Right hindlimb (tissue), 1 donor: ENCODE results near the gene SH2D6.
"Not testable (repeated sequence)": the region's sequence is repeated elsewhere in the genome, so short reads cannot be mapped to it uniquely, and the experiment has no call there.

Experiments
- DNase-seq: peaks from one replicate; pipeline ENCODE4 v3.0.0-alpha.2; 2018

The SH2D6 gene

DNA sequence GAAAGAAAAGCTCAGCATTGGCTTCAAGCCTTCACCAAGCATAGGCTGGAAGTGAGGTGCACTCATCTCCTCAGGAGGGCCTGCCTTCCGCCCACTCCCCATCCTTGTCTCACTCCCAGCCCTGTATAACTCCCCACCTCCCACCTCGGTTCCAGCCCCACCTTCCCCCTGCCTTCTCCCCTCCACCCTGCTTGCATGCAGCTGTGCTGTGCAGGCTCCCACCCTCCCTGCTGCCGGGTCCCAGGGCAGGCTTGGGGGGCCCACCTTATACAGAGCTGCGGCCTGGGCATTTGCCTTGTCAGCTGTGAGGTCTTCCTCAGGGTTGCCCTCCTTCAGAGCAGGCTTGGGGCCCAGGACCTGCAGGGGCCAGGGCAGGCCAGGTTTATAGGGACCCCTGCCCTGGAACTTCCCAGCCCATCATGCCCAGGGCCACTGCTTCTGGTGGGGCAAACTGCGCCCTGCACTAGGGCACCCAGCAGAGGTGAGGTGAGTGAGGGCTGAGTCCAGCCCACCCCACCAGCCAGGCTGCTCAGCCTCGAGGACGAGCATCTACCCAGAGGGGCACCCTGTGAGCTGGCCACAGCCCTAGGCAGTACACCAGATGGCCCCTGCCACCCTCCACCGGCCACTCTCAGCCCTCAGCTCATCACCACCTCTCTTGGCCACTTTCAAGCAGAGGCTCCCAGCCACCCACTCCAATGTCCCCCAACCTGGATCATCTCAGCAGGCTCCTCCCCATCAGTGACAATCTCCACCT is 19.9 kb upstream of the SH2D6 start:
- no peak for DNase-seq

DNA sequence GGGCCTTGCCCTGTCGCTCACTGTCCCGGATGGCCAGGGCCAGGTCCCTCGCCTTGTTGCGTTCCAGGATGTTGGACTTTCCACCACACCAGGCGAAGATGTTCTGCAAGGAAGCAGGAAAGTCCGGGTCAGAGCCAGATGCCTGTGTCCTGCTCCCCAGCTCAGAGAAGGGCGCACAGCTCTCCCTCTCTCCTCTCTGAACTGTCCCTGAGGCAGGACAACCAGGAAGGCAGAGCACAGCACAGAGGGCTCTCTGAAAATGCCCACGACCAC is 19.4 kb upstream of the SH2D6 start:
- no peak for DNase-seq

DNA sequence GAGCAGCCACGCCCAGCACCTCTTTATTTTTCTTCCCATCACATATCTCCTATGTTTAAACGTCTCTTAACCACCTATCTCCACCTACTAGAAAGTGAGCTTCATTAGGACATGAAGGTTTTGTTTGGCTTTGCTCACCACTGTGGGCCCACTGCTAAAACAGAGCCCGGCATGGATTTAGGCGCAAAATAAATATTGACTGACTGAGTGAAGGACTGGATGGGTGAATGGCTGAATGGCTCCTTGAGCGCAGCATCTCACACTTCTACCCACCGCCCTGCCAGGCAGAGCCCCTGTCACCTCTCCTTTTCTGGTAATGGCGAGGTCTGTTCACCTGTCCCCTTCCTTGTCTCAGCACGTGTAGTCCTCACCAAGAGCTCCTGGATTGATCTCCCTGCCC is 18.5 kb upstream of the SH2D6 start:
- no peak for DNase-seq

DNA sequence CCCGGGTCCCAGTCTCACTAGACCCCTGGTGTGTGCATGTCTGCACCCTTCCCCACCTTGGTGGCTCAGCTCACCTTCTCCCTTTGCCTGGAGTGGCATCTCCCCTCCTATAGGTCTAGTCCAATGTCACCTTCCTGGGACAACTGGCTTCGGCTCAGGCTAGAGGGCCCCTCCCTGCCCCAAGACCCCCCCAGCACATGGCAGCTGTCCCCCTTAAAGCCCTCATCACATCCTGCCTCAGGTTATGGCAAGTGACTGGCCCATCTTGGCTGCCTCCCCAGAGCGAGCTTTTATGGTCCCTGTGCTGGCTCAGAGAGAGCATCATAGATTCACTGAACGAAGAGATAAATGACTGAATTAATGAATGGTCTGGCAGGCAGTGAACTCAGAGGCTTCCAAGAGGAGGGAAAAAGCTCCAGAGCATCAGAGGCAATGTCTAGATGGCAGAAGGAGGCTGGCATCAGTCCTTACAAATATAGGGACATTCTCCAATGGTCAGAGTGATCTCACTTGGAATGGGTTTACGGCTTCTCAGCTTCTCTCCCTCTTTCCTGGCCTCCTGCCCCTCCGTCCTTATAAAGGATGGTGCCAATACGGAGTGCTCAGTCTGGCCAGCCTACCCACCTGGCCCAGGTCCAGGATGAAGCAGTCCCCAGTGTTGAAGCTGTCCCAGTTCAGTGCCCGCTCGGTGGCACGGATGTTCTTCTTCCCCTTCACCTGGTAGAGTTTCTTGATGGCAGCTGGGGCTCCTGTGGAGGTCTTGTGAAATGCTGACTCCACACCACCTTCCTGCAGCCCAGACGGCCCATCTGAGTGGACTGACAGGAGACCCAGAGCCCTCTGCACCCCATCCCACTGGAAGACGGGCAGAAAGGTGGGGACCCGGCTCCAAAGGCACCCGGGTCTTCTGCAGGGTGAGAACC is 17.7 kb upstream of the SH2D6 start:
- DNase-seq: no peak

DNA sequence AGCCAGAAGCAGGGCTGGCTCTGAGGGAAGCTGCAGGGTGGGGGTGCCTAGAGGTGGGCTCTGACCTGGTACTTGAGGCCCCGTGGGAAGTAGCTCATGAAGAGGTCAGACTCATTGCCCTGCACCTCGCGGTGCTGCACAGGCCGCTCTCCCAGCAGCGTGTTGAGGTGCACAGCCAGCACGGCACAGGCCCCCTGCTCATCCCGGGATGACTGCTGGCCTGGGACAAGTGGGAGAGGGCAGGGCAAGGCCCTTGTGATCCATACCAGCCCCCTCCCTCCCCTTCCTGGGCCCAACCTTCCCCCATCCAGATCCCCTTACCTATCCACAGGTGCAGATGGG is 17.1 kb upstream of the SH2D6 start:
- no peak for DNase-seq

DNA sequence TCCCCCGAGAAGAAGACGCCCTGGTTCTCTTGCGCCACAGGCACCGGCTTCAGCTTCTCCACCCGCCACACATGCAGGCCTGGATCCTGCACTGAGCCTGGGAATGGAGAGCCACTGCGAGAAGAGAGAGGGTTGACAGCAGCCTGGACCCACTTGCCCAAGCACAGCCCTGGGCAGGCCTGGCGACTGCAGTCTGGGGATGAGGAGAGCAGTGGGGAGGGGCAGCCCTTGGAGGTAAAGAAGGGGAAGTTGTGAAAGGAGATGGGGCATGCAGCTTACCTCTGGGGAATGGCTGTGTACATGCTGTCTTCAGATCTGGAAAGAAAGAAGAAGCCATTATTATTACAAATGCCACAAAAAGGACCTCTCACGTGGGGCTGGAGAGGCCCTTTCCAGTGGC is 16.7 kb upstream of the SH2D6 start:
- DNase-seq: no peak

DNA sequence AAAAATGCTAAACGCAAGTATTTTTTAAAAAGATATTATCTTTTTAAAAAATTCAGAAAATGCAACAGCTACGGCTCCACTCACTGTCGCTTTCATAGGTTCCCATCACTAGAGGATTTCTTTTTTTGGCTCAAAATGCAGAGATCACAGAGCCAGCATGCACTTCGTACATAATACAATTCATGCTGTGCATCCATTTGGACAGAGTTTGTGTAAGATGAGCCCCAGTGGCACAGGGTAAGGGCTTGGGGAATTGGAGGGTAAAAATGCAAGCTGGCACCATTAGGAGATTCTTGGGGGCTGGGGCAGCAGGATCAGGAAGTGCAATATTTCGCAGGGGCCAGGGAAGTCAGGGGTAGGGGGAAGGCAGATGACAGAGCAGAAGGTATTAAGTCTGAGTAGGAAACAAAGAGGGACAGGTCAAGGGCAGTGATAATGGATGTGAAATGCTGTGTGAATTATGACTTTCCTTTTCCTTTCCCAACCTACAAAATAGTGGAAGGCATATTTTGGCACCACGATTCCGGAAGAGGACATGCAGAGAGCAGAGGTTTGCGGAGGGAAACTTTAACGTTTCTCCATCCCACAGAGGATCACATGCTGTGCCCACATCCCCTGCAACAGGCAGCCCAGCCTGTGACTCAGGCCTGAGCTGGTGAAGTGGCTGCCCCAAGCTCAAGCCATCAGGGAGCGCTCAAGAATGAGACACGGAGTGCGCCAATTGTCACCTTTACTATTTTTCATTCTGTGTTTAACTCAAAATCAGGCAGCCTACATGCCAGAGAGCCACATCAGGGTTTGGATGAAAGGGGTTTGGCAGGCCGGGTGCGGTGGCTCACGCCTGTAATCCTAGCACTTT is 13.1 kb upstream of the SH2D6 start:
- no peak for DNase-seq

DNA sequence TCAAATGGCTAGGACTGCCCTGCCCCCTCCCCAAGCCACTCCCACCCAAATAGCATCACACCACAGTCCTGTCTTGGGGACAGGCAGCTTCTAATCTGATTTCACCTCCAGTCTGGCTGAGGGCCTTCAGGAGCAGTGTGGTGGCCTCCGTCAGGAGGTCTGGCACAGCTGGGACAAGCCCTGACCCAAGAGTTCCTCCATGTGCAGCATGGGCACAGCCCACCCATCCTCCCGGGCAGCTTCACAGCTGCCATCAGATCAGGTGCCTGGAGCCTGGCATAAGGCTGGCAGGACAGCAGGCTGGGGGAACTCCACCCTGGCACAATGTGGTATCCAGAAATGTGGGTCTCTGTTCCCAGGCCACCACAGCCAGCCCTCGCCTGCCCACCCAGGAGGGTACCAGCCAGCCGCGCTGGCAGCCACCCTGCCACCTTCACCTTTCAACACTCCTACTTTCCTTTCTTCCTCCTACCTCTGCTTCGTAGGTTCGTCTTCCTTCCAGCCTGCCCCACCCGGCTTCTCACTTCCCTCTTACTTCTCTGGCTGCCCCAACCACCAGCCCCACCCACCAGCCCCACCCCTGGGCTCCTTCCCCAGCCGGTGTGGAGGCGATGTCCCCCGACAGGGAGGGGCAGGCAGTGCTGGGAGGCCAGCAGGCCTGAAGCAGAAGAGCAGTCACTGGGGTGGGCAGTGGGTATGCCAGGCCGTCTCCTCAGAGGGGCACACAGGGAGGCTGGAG is 8.5 kb upstream of the SH2D6 start, which contains the start of gene CAPG:
Gene CAPG (minus strand): TSS at position 522 of the 739 bp plus-strand sequence. CDS start 8,221 bp downstream, outside the sequence.
- no peak for DNase-seq

DNA sequence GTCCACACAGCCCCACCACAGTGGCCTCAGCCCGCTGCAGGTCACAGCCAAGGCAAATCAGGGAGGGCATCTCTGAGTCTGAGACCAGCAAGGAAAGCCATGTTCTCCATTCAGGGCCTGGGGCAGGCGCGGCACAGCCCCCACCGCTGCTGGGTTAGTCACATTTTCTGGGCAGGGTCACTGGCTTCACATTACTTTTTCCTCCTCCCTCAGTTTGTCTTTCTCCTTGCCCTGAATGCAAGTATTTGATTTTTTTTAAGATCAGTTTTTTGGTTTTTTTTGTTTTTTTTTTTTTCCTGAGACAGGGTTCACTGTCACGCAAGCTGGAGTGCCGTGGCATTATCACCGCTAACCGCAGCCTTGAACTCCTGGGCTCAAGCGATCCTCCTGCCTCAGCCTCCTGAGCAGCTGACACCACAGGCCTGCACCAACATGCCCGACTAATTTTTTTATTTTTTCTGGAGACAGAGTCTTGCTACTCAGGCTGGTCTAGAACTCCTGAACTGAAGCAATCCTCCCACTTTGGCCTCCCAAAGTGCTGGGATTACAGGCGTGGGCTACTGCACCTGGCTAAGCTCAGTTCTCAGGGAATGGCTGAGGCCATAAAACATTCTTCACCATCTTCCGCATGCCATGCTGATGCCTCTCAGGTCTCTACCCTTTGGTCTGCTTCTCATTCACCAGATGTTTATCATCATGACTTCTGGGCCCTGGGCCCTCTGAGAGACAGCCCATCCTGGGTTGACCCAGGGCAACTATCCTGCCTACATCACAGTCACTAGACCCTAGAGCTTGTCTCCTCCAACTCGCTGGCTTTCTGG is 7.7 kb upstream of the SH2D6 start:
- DNase-seq: no peak

DNA sequence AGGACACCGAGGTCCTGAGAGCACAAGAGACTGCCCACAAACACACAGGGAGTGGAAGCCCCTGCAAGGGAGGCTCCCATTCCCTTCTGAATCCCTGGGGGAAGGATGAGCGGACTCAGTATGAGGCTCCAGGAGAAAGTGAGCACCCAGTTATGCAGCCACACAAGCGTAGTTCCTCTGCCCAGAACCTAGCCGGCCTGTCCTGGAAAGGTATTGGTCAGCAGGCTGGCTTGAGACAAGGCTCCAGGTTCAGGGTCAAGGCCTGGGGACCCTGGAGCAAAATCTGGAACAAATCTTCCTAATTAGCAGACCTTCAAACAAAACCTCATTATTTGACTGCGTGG is 7.1 kb upstream of the SH2D6 start:
- DNase-seq: no peak

DNA sequence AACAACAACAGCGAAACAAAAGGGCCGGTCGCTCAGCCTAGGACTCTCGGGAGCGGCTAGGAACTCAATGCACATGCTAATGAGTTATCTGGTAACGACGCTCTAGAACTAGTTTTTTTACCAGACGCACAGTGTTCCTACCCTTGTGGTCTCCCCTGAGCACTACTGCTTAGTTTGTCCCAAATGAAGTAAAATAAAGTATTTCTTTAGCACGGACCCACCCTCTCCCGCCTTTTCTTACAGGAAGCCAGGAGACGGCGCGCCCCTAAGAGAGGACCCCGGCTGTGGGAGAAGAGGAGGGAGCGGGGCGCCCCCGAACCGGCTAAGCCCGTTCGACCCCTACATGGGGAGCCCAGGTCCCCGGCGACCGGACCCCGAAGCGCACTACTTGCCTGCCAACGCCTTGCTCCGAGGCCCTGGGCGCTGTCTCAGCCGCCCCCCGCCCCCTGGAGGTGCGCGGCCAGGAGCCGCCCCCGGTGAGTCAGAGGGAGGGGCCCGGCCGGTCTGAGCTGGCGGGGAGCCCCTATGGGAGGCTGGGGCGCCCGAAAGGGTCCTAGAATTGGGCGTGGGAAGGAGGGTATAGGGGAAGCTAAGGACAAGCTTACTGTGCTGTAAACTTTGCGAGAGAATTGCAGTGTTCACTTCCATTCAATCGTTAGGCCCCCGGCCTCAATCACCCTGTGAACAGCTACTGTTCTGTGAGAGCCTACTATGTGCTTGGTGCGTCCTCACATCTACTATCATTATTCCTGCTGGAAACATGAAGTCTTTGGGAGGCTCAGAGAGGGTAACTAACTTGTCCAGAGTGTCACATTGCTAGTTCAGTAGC is 4.7 kb upstream of the SH2D6 start:
- DNase-seq: peak; percentile 79

DNA sequence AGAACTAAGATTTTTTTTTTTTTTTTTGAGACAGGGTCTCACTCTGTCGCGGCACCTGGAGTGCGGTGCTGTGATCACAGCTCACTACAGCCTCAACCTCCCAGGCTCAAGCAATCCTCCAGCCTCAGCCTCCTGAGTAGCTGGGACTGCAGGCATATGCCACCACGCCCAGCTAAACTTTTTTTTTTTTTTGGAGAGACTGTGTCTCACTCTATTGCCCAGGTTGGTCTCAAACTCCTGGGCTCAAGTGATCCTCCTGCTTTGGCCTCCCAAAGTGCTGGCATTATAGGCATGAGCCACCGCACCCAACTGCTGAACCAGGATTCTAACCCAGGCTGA is 4.1 kb upstream of the SH2D6 start:
- not testable (repeated sequence) for DNase-seq

DNA sequence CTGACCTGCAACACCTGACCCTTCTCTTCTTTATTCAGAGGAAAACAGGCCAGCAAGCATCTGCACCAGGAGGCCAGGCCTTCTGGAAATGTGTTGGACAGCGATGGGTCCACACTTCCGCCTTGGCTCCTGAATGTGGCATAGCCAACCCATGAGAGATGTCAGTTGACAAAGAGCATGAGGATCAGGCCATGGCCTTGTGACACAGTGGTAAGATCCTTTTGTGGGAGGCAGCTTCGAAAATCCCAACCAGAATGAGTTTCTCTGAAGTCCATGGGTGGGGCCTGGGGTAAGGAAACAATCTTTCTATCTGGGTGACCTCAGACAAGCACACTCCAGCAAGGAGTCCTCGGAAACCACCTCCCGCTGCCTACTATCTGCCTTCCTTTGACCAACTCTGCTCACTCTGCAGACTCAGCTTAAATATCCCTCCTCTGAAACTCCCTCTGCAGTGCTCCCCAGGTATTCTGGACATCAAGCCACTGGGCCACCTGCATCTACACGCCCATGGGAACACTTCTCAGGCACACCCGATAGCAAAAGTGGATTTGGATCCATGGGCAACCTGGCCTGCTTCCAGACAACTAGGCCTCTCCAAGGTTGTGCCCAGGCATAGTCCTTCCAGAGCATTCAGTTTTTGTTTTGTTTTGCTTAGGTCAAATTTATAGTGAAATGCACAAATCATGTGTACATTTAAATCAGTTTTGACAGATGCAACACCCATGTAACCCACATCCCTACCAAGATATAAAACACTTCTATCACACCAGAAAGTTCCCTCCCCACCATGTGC is 3.6 kb upstream of the SH2D6 start:
- DNase-seq: no peak

DNA sequence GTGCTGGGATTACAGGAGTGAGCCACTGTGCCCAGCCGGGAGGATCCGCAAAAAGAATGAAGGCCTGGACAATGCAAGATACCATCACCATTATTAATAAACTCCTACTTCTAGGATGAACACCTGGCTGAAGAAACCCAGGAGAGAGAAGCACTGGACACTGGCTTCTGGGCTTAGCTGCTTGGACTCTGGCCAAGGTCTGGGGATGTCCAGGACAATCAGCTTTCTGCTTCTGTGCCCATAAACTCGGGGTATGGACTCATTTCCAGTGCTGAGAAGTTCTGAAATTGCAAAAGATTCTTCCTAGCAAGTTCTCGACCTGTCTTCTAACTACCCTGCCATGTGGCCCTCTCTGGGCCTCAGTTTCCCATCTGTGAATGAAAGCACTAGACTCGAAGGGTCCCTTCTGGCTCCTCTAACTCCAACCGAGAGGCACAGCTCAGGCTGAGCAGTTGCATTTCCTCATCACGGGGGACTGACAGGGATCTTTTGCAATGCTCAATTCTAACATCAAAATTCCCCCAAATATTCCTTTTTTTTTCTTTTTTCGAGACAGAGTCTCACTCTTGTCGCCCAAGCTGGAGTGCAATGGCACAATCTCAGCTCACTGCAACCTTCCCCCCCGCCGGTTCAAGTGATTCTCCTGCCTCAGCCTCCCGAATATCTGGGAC is 2.4 kb upstream of the SH2D6 start:
- DNase-seq: no peak

DNA sequence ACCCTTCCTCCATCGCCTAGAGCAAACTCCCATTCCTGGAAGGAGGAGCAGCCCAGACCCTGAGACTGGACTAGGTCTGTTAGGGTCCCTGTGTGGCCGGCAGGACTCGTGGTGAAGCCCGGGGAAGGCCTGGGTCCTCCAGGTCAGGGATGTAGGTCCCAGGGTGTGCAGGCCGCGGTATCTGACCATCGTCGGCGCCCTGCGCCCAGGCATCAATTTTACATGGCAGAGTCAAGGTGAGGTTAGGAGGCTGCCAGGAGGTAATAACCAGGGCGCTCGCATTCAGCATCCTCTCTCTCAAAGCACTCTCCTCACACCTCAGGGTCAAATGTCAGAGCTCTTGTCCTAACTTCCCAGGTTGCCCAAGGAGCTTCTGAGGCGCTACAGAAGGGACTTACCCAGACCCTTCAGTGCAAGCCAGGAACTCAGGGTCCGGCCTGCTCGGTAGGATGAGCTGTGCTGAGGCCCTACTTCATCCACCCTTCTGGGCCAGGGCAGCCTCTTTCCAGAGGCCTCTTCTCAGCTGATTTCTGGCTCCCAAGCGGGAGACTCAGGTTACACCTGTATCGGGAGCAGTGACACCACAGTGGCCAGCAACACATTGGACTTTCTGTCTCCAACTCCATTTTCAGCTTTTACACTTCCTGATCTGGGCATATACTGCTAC is 628 bp downstream of the SH2D6 start:
- no peak for DNase-seq

DNA sequence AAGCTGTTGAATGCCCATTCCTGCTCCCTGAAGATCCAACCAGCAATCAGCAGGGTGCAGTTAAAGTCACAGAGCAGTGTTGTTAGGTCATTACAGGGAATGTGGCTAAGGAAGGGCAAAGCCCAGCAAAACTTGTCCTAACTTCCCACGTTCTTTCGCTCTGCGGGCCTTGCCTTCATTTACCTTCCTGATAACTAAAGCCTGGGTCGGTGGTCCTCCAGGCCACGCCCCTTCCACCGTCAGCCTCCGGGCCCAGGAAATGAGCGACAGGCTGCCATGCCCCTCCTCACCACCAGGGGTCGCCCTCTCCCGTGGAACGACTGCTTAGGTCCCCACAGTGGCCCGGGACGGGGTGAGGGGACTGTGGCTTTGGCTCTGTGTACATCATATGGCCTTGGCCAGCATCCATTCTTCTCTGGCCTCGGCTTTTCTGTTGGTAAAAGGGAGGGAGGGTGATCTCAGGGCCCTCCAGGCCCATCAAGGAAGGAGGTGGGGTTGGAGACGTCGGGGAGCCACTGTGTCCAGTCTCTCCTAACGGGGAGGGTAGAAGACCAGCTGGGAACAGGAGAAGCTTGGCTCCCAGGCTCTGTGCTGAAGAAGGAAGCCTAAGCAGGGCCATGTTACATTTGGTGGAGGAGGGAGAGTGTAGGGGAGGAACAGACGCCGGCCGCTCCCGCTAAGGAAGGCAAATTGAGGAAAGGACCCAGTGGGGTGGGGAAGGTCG is 2.2 kb downstream of the SH2D6 start:
- DNase-seq: peak; percentile 92

DNA sequence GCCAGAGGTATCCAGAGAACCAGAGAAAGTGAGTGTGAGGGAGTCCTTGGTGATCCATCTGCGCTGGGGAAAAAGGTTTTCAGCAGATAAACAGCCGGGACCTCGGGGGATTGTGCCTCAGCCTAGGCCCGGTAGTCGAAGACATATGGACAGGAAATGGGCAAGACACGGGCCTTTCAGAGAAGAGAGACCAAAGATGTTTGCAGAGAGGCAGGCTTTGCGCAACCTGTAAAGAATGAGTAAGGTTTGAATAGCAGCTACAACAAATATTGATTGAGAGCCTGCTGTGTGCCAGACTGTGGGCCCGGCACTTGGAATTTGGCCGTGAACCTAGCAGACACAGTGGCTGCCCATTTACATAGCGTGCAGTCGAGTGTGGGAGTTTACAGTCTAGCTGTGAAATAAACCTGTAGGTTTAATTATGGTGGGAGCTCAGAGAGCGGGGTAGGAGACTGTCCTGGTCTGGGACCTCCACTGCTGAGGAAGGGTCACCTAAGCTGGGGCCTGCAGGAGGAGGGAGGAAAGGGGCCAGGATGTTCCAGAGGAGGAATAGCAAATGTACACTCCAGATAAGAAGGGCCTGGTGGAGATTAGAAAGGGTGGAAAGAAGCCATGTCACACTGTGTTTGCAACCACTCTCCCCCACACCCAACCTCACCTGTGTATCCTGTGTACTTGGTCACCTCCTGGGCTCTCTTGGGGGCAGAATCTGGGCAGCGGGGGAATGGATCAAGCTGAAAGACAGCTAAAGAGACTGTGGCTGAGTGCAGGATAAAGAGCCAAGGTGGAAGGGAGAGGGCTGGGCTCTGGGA is 3.0 kb downstream of the SH2D6 start:
- no peak for DNase-seq

DNA sequence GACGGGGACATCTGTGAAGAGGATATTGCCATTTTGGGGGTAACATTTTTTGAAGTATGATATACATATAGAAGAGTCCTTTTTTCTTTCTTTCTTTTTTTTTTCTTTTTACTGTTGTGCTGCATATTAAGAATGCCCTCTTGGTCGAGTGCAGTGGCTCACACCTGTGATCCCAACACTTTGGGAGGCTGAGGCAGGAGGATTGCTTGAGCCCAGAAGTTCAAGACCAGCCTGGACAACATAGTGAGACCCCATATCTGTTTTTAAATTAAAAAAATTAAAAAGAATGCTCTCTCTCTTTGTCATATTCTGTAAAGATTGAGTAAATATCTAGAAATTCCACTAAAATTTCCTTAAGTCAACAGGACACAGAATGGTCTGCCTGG is 3.6 kb downstream of the SH2D6 start:
- DNase-seq: no peak
